Panc1 (cell line): ENCODE results near the gene SPSB1. TPM values are rescaled to one million over a fixed set of nuclear protein-coding genes. Genes with fewer than 3 reads are reported as not detected.

Source experiments
- ATAC-seq: fragments of 200-7000 bp; cut with Tn5 transposase; 2 replicates; pipeline ENCODE4 v1.9.1; 2020; ENCODE audit warnings: mild to moderate bottlenecking, moderate library complexity
- BruUV-seq: library from RNA; stranded (reverse); fragments of 400-500 nt; replicated peaks from 2 replicates; lab custom pipeline; 2021; lab: Mats Ljungman, UMichigan
- CTCF ChIA-PET: fragments of 300-600 bp; sonication (Branson Sonifier 250); formaldehyde crosslinking; loops from one replicate; lab custom pipeline; 2022; ENCODE audit warnings: antibody characterized with exemption; lab: Charles Lee
- POLR2A ChIA-PET: fragments of 300-600 bp; sonication (Branson Sonifier 250); formaldehyde crosslinking; loops from one replicate; lab custom pipeline; 2022; ENCODE audit warnings: antibody characterized with exemption; lab: Charles Lee
- DNase-seq: peaks from one replicate; pipeline ENCODE4 v3.0.0-alpha.2; 2010; ENCODE audit warnings: low read depth, low spot score
- H3K27ac ChIP-seq: 2 replicates; pipeline ENCODE4 v1.5.1; 2011; ENCODE audit warnings: mild to moderate bottlenecking, low read length, inconsistent platforms
- H3K27me3 ChIP-seq: fragments of 200-500 bp; sonication (Bioruptor generic); 2 replicates; pipeline ENCODE4 v1.6.0; 2014; ENCODE audit warnings: low read length, inconsistent platforms; ENCODE audit not compliant: control insufficient read depth, insufficient read depth
- H3K36me3 ChIP-seq: fragments of 200-500 bp; sonication (Bioruptor generic); 2 replicates; pipeline ENCODE4 v1.5.1; 2014; ENCODE audit warnings: inconsistent platforms, mild to moderate bottlenecking, low read length, moderate library complexity; ENCODE audit not compliant: control insufficient read depth, insufficient read depth
- H3K4me1 ChIP-seq: 2 replicates; pipeline ENCODE4 v1.5.1; 2011; ENCODE audit warnings: inconsistent platforms, mild to moderate bottlenecking, low read length, moderate library complexity; ENCODE audit not compliant: control insufficient read depth, insufficient read depth
- H3K4me3 ChIP-seq, 2 experiments: 2 replicates each; pipeline ENCODE4 v1.5.1; 2011 to 2012; ENCODE audit warnings: low read depth in 2 of 2, low read length in 2 of 2, mild to moderate bottlenecking in 2 of 2, inconsistent platforms in 1 of 2, moderate library complexity in 1 of 2
- H3K9me3 ChIP-seq: fragments of 200-500 bp; sonication (Bioruptor generic); 2 replicates; pipeline ENCODE4 v1.5.1; 2014; ENCODE audit warnings: low read depth, mild to moderate bottlenecking, inconsistent platforms, low read length, moderate library complexity; ENCODE audit not compliant: control insufficient read depth, insufficient read depth
- CTCF ChIP-seq: fragments of 450-650 bp; IDR thresholded peaks from 2 replicates; pipeline ENCODE4 v1.5.1; 2017; ENCODE audit warnings: mild to moderate bottlenecking
- POLR2AphosphoS5 ChIP-seq: IDR thresholded peaks from 2 replicates; pipeline ENCODE4 v1.6.1; 2012; ENCODE audit warnings: mild to moderate bottlenecking, low read depth, low read length, moderate library complexity
- REST ChIP-seq, 2 experiments: IDR thresholded peaks; 2 replicates each; pipeline ENCODE4 v1.6.1; 2011 to 2012; ENCODE audit warnings: low read depth in 2 of 2, control low read depth in 1 of 2, low read length in 1 of 2, mild to moderate bottlenecking in 1 of 2, moderate library complexity in 1 of 2; ENCODE audit not compliant: insufficient read depth in 1 of 2
- SIN3A ChIP-seq: IDR thresholded peaks from 2 replicates; pipeline ENCODE4 v1.6.1; 2012; ENCODE audit warnings: low read depth, mild to moderate bottlenecking, low read length, moderate library complexity, borderline replicate concordance; ENCODE audit not compliant: insufficient read depth
- TCF7L2 ChIP-seq: IDR thresholded peaks from 2 replicates; pipeline ENCODE4 v1.6.1; 2011; ENCODE audit warnings: mild to moderate bottlenecking, low read depth, low read length, inconsistent platforms
- in situ Hi-C: cut with HindIII; loops from 2 replicates; pipeline ENCODE4 v1.10.0; 2016; ENCODE audit warnings: low sequenced_read_pairs, low pct_unique_long_range_greater_than_20kb
- intact Hi-C: fragments of 100-400 bp; cut with micrococcal nuclease; formaldehyde crosslinking; loops from one replicate; pipeline ENCODE4 v1.10.0; 2022; ENCODE audit not compliant: unreplicated experiment
- total RNA-seq: library from RNA; stranded (reverse); gene quantifications from one replicate; pipeline ENCODE4 v1.2.1, GENCODE V29; 2021; ENCODE audit not compliant: unreplicated experiment

Gene SPSB1
- total RNA-seq, 1 experiment from 2014 or later: 73.7 TPM

GRCh38 chr1:9344426-9345200, 51.9 kb downstream of the SPSB1 start:
- Histone ChIP-seq H3K27me3 (no peaks in the 10 kb centered on the region), H3K4me1 (peaks cover 49% of the 10 kb centered on the region), H3K27ac (peak overlapping the region; percentile 46), H3K4me3 (no peak overlapping the region), H3K36me3 (no peaks in the 10 kb centered on the region), H3K9me3 (no peaks in the 10 kb centered on the region)
- intact Hi-C loops: no loop called here
- CTCF ChIA-PET: no interaction called here
- BruUV-seq: no TSS peak
- DNase-seq (no peak), ATAC-seq (no peak)
- POLR2A ChIA-PET: interaction anchor here (0.5 to 0.6 kb wide), 2 partner anchors 63 to 226 kb away, joined by 3 to 5 read pairs; no protein-coding TSS in a partner anchor
- no peak for TF ChIP-seq REST (IDR thresholded peaks at IDR 0.05; ENCODE audit: insufficient read depth in 1 of 2, low read depth in 2 of 2, low read length in 1 of 2)
- TF ChIP-seq TCF7L2: no peak
- in situ Hi-C loops: no loop called here

GRCh38 chr1:9345471-9345870, 52.8 kb downstream of the SPSB1 start:
- BruUV-seq: no TSS peak
- in situ Hi-C loops (no loop called here), intact Hi-C loops (no loop called here)
- no peak for ATAC-seq
- peaks cover 46% of the 10 kb centered on the region for H3K4me1 ChIP-seq
- no peaks in the 10 kb centered on the region for H3K36me3 ChIP-seq
- CTCF ChIA-PET: no interaction called here
- no peaks in the 10 kb centered on the region for H3K9me3 ChIP-seq
- DNase-seq: no peak
- no peak overlapping the region for H3K4me3 ChIP-seq
- POLR2A ChIA-PET: interaction anchor here (0.5 kb wide), 1 partner anchor 225 kb away, joined by 5 read pairs; no protein-coding TSS in a partner anchor
- no peak for TF ChIP-seq CTCF
- no peak for TF ChIP-seq TCF7L2
- no peaks in the 10 kb centered on the region for H3K27me3 ChIP-seq
- no peak overlapping the region; the same call in none of the 2 replicates for H3K27ac ChIP-seq

GRCh38 chr1:9345922-9346321, 53.2 kb downstream of the SPSB1 start:
- TF ChIP-seq REST (IDR thresholded peaks at IDR 0.05; ENCODE audit: insufficient read depth in 1 of 2, low read depth in 2 of 2, low read length in 1 of 2) (no peak), POLR2AphosphoS5 (no peak), CTCF (no peak), SIN3A (no peak), TCF7L2 (no peak)
- no peak overlapping the region for H3K27ac ChIP-seq
- BruUV-seq: no TSS peak
- H3K27me3 ChIP-seq: no peaks in the 10 kb centered on the region
- ChIA-PET CTCF (no interaction called here), POLR2A (no interaction called here)
- DNase-seq (no peak), ATAC-seq (no peak)
- H3K36me3 ChIP-seq: no peaks in the 10 kb centered on the region
- peaks cover 46% of the 10 kb centered on the region for H3K4me1 ChIP-seq
- in situ Hi-C loops: no loop called here
- H3K4me3 ChIP-seq: no peak overlapping the region
- intact Hi-C loops: no loop called here
- no peaks in the 10 kb centered on the region for H3K9me3 ChIP-seq
